Measurements from ENCODE around the gene GCNA.
"Not testable (repeated sequence)": the region's sequence is repeated elsewhere in the genome, so short reads cannot be mapped to it uniquely, and the experiment has no call there.

Gene GCNA

DNA sequence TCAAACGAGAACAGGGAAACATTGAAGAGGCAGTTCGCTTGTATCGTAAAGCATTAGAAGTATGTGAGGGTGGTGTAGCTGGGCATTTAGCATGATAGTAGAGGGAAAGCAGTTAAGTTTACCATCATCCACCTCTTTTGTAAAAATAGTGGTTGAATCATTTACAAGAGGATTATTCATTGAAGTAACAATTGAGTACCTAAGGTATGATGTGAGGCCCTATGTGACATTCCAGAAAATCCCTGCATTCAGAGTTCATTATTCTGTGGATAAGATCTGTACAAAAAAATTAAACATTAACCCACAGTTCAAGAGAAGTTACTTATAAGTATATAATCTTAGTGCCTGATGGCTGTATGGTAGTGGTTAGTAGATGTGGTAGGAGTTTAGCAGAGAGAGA lies 22.2 kb upstream of the GCNA start:
- no peak for DNase-seq (ENCODE audit: low read depth in 4 of 4, low spot score in 1 of 4)

DNA sequence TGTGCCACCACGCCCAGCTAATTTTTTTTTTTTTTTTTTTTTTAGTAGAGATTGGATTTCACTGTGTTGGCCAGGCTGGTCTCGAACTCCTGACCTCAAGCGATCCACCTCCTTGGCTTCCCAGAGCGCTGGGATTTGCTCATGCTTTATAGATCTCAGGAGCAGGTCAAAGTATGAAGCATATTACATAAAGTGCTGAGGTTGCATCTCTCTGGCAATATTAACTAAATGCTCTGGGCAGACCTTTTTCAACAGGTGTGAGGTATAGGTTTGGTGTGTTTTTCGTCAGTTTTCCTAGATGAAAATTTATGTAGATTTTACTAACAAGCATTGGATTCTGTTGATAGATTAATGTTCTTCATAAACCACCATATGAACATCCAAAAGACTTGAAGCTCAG lies 19.3 kb upstream of the GCNA start:
- DNase-seq (ENCODE audit: low read depth in 4 of 4, low spot score in 1 of 4) = no peak

DNA sequence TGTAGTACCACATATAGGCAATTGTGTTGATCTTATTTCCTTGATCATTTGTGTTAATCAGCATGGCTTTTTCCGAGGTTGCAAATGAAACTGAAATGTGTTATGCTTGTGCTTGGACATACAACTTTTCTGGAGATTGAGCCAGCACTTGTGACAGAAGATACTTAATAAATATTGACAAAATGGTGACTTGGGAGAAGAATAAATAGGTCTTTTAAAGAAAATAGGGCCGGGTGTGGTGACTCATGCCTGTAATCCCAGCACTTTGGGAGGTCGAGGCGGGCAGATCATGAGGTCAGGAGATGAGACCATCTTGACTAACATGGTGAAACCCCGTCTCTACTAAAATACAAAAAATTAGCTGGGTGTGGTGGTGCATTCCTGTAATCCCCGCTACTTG lies 18.5 kb upstream of the GCNA start:
- DNase-seq (ENCODE audit: low read depth in 4 of 4, low spot score in 1 of 4) = not testable (repeated sequence)

DNA sequence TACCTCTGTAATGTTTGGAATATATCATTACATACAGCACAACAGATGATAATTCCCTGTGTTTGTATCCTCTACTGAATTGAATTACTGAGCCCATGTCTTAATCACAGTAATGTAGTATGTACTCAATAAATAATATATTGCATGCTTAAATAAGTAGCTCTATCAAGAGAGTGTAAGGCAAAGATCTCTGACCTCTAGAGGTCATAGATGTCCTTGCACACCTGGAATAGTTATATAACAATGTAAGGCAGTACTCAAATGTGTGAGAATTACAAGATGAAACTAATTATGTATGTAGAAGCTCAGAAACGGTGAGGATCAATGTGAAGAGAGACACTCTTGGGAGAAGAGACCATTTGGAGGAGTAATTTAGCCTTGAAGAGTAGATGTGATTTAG lies 14.3 kb upstream of the GCNA start:
- no peak for DNase-seq (ENCODE audit: low read depth in 4 of 4, low spot score in 1 of 4)

DNA sequence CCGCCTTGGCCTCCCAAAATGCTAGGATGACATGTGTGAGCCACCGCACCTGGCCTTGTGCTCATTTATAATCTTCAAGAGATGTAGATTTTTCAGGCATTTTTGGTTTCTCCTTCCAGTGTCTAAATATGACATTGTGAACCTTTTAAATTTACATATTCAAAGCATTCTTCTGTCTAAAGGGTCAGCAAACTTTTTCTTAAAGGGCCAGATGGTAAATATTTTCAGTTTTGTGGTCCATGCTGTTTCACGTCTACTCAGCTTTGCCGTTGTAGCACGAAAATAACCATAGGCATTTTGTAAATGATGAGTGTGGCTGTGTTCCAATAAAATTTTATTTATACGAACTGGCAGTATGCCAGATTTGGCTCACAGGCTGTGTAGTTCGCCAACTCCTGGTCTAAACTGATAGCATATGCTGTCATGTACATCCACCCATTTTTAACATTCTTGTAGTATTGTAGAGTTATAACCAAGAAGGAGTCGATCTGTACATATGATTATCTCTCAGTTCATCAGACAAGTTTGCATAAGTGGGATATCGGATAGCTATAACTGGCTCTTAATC lies 12.7 kb upstream of the GCNA start:
- no peak for DNase-seq (ENCODE audit: low read depth in 4 of 4, low spot score in 1 of 4)

DNA sequence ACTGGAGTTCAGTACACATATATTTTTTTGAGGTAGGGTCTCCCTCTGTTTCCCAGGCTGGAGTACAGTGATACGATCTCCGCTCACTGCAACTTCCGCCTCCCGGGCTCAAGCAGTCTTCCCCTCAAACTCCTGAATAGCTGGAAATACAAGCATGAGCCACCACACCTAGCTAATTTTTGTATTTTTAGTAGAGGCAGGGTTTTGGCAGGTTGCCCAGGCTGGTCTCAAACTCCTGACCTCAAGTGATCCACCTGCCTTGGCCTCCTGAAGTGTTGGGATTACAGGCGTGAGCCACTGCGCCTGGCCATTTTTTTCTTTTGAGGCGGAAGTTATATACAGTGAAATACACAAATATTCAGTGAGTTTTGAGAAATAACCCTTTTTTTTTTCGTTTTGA lies 6.8 kb upstream of the GCNA start:
- DNase-seq (ENCODE audit: low read depth in 4 of 4, low spot score in 1 of 4) = not testable (repeated sequence)

DNA sequence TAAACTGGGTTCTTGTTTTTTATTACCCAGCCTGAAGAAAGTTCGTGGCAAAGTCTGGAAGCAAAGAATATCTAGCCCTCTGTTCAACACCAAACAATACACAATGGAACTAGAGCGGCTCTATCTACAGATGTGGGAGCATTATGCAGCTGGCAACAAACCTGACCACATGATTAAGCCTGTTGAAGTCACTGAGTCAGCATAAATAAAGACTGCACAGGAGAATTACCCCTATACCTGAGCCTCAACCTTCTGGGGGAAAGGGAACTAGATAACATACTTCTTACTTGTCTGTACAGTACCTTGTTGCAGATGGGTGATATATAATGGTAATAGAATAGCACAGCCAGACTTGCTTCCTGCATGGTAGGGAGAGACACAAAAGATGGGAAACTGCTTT lies 4.6 kb upstream of the GCNA start:
- no peak for DNase-seq (ENCODE audit: low read depth in 4 of 4, low spot score in 1 of 4)

DNA sequence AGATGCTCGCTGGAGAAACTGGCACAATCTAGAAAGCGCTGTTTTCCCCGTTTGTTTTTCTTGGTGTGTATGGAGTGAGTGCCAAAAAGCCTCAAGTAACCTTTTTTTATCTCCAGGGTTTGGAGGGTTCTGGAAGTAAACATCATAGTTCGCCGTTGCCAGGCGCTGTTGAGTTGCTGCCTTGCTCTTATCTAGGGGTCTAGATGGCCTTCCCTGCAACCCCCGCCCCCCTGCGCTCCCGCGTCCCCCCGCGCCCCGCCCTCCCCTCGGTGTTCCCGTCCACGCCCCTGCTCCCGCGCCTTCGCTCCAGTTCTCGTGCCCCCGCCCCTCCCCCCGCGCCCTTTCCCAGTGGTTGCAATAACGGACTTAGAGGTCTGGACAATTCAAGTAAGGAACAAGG lies 555 bp upstream of the GCNA start:
- no peak for DNase-seq (ENCODE audit: low read depth in 4 of 4, low spot score in 1 of 4)

DNA sequence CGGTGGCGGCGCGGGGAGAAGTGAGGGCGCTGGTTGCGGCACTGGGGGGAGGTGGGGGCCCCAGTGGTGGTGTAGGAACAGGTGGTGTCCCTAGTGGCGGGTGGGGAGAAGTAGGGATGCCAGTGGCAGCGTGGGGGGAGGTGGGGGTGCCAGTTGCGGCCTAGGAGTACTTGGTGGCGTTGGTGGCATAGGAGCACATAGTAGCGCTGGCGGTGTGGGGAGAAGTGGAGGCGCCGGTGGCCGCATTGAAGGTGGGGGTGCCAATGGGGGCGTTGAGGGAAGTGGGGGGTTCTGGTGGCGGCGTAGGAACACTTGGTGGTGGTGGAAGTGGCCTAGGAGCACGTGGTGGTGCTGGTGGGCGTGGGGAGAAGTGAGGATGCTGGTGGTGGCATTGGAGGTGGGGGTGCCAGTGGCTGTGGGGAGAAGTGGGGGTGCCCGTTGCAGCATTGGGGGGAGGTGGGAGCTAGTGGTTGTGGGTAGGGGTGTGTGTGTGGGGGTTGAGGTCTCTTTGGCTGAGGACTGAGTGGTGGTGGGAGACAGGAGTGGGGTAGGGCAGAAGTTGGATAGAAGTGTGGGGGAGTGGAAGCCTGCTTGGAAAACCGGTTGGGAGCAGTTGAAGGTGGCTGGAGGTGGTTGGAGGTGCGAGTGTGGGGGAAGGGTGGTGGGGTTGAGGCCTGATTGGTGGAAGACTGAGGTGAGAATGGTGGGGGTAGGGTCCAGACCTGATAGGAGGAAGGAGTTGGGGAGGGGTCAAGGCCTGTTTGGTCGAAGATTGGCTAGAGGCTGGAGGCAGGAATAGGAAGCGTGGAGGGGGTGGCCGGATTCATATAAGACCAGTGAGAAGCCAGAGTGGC lies 1.1 kb downstream of the GCNA start:
- DNase-seq (ENCODE audit: low read depth in 4 of 4, low spot score in 1 of 4) = no peak

DNA sequence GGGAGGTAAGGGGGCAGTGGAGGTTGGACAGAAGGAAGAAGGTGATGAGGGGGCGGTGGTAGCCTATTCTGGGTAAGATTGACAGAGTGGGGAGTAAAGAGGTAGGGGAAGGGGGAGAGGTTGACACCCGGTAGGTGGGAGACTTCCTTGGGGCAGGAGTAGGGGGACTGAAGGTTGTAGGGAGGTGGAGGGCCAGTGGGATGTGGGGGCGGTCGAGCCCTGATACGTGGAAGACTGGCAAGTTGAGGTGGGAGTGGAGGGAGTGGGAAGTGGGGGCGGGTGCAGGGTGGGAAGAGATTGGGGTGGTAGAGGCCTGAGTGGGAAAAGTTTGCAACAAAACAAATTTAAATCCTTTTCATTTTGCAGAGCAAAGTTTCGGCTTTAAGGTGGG lies 1.7 kb downstream of the GCNA start:
- no peak for DNase-seq (ENCODE audit: low read depth in 4 of 4, low spot score in 1 of 4)

DNA sequence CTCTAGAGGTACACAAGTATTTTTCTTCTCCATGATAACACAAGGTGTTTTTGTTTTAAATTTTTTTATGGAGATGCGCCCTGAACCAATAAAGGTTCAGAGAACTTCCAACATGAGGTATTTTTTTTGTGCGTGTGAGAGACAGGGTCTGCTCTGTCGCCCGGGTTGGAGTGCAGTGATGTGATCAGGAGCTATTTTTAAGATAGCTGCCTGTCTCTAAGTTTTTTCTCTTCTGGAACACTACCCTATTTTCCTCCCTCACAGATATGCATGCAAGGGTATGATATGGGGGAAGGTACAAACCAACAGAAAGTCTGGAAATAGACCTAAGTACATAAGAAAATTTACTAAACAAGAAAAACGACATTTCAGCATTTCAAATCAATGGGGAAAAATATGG lies 3.0 kb downstream of the GCNA start:
- no peak for DNase-seq (ENCODE audit: low read depth in 4 of 4, low spot score in 1 of 4)

DNA sequence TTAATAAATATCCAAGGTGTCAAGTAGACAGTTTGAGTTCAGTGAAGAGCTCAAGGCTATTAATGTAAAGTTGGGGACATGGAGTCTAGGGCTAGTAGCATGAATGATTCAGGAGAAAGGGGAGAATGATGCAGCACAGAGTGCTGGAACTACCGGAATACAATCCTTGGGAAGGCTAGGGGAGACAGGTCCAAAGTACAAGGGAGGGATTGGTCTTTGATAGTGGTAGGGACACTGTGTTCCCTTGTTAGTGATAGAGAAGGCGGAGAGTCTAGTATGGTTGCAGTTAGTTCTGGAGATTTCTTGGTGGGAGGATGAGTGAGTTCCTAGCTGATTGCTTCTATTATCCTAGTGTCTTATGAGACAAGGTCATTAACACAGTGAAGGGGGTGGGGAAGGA lies 8.7 kb downstream of the GCNA start:
- no peak for DNase-seq (ENCODE audit: low read depth in 4 of 4, low spot score in 1 of 4)

DNA sequence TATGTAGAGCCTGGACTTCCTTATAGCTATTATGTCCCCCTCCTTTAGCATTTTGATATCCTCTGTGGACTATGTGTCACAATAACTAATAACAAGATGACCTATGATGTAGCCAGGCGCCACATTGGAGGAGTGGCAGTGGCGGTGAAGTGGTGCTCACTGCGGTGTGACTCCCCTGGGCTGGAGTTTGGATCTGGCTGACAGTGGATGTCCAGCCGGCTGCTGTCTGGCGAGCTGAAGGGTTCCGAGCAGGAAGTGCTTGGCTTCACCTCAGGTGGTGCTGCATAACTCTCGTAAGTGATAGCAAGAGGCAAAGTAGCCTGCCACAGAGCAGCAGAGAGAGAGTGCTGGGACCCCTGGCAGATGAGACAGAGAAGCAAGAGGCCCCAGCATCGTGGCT lies 15.0 kb downstream of the GCNA start:
- not testable (repeated sequence) for DNase-seq (ENCODE audit: low read depth in 4 of 4, low spot score in 1 of 4)

DNA sequence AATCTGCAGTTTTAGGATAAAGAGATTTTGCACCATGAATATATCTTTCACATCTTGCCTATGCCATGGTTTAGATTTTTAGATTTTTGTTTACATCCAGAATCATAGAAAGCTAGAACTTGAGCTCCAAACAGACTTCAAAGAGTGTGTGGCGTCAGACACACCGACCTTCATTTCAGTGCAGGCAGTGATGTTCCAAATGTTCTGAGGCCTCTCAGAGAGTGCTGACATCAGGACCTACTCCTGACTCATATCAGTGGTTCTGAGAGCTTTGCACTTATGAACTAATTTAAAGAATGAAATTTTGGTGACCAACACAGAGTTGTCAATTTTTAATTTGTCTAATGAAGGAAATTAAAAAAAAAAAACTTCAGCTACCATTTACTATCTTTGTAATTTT lies 21.7 kb downstream of the GCNA start:
- DNase-seq (ENCODE audit: low read depth in 4 of 4, low spot score in 1 of 4) = no peak

DNA sequence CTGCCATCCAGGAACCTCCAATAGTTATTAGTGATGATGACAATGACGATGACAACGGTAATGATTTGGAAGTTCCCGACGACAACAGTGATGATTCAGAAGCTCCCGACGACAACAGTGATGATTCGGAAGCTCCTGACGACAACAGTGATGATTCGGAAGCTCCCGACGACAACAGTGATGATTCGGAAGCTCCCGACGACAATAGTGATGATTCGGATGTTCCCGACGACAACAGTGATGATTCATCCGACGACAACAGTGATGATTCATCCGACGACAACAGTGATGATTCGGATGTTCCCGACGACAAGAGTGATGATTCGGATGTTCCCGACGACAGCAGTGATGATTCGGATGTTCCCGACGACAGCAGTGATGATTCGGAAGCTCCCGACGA lies 25.4 kb downstream of the GCNA start:
- DNase-seq (ENCODE audit: low read depth in 4 of 4, low spot score in 1 of 4) = no peak

DNA sequence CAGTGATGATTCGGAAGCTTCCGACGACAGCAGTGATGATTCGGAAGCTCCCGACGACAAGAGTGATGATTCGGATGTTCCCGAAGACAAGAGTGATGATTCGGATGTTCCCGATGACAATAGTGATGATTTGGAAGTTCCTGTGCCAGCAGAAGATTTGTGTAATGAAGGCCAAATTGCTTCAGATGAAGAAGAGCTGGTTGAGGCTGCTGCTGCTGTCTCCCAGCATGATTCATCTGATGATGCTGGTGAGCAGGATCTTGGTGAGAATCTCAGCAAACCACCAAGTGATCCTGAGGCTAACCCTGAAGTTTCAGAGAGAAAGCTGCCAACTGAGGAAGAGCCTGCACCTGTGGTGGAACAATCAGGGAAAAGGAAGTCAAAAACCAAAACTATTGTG lies 25.9 kb downstream of the GCNA start:
- DNase-seq (ENCODE audit: low read depth in 4 of 4, low spot score in 1 of 4) = no peak

DNA sequence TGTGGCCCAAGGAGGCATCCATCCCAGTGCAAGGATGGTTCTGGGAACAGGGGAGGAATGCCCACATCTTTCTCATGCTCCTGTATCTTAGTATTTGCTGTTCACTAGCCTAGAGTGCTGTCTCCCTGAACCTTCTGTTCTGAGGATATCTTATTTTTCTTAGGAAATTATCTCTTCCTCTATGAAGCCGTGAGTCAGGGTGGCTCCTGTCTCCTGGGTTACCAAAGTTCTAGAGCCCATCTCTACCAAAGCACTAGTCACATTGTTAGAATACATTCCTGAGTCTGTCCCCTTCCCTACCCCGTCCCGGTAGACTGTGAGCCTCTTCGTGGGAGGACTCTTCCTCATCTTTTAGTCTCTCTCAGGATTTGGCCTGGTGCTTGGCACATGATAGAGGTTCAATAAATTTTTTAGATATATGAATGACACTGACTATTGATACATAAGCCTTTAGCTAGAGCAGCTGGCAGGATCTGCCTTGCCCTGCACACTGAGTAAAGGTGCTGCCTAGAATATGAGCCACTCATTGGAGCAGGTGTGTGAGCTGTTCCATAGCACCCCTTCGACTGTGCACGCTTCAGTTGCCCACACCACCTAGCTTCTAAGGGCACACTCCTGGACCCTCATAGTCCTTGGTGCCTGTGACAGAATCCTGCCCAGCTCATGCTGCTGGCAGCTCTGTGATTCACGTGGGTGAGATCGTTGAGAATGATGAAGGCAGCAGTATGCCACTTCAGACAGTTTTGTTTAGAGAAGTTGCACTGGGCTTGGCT lies 26.7 kb downstream of the GCNA start:
- DNase-seq (ENCODE audit: low read depth in 4 of 4, low spot score in 1 of 4) = no peak

DNA sequence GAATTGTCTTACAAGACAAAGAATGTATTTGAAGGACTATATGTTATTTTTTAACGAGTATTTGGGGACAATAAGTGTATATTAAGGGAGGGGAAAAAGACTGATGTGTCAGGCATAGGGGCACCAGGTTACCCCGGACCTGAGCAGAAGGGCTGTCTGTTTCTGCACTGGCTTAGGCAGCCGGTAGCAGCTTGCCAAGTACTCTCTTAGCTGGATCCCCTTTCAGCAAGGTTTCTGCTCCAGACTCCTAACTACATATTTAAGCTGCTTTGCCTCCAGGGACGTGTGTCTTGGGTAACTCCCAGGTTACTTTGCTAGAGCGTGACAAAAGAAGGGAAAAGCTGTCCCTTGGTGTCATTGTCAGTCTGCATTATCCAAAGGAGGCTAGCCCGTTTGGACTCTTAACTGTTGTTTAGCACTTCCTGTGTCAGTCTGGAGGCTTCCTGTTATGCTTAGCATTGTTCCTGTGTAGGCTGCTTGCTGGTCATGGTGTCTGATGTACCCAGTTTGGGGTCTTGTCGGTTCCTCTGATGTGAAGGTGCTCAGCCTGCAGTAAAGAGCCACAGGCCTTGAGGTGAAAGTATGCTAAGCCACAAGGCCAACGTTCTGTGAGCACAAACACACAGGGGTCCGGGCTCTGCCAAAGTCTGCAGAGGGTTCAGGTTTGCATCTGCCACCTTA lies 28.4 kb downstream of the GCNA start:
- DNase-seq (ENCODE audit: low read depth in 4 of 4, low spot score in 1 of 4) = no peak

DNA sequence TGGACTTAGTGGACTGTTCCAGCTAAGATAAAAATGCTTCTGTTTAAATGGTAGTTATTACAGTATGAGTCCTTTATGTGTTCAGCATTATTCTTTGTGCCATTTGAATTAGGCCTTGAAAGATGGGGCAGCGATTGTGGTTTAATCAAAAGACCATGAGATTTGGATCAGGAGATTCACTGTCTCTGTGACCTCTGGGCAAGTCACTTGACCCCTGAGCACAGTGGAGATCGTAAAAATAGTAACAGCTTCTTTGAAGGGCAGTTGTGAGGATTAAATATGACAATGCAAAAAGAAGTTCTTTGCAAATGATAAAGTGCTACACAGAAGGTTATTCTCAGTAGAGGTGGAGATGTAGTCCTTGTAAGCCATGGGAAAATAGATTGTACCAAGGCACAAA lies 29.3 kb downstream of the GCNA start:
- DNase-seq (ENCODE audit: low read depth in 4 of 4, low spot score in 1 of 4) = no peak

DNA sequence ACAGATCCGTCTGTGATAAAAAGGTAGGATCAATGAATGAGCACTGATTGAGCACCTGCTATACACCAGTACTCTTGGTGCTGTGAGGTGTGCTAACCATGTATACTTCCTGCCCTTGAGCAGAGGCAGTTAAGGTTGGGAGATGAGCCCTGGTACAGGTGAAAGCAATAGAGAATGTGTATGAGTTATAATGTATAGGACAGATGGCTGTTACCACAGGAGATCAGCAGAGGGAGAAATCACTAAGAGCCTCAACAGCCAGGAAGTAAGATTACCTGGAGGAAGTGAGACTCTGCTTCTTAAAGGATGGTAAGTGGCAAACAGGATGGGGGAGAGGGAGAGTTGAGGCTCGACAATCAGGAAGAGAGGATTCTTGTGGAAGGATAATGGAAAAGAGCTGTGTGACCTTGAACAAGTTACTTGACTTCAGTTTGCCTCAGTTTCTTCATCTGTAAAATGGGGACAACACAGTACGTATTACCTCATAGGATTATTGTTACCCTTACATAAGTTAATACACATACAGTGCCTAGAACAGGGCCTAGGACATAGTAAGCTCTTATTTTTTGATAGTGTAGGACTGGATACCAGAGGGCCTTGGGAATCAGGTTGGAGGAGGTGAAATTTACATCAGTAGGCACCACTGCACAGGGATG lies 31.0 kb downstream of the GCNA start:
- no peak for DNase-seq (ENCODE audit: low read depth in 4 of 4, low spot score in 1 of 4)

DNA sequence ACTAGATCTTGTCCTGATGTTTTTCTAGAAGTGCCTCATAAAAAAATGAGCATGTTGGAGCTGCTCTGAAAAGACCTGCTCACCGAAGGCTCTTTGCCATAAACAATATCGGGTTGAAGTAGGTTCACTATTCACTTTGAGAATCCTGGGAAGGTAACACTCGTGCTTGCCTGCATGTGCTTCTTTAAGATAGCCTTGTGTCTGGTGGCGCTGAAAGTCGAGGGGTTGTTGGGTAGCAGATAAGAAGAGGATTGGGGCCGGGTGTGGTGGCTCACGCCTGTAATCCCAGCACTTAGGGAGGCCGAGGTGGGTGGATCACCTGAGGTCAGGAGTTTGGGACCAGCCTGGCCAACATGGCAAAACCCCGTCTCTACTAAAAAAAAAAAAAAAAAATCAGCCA lies 33.5 kb downstream of the GCNA start:
- DNase-seq (ENCODE audit: low read depth in 4 of 4, low spot score in 1 of 4) = not testable (repeated sequence)

Measured in stimulated activated CD4-positive, alpha-beta T cell treated with anti-CD3 and anti-CD28 coated beads, Interleukin-1b, Interleukin-23, amount 100 ng/mL, for 24 hours (primary cell).